PC-3 (cell line): Measurements from ENCODE around the gene PCBP3.

Experiments
- EZH2 ChIP-seq: fragments of 300-600 bp; sonication (generic); IDR thresholded peaks from one replicate; pipeline ENCODE4 v1.6.1; 2017; ENCODE audit warnings: antibody characterized with exemption, mild to moderate bottlenecking, low read length; ENCODE audit not compliant: unreplicated experiment
- EZH2phosphoT487 ChIP-seq: fragments of 300-600 bp; sonication (generic); IDR thresholded peaks from 2 replicates; pipeline ENCODE4 v1.6.1; 2018; ENCODE audit warnings: mild to moderate bottlenecking, antibody characterized with exemption, low read length, borderline replicate concordance
- TF ChIP-seq, protein P1 (sequence below): fragments of 300-600 bp; sonication (generic); conservative IDR thresholded peaks from 2 replicates; pipeline ENCODE4 v1.5.1; 2017; ENCODE audit warnings: antibody characterized with exemption, low read depth, mild to moderate bottlenecking, low read length

DNA sequence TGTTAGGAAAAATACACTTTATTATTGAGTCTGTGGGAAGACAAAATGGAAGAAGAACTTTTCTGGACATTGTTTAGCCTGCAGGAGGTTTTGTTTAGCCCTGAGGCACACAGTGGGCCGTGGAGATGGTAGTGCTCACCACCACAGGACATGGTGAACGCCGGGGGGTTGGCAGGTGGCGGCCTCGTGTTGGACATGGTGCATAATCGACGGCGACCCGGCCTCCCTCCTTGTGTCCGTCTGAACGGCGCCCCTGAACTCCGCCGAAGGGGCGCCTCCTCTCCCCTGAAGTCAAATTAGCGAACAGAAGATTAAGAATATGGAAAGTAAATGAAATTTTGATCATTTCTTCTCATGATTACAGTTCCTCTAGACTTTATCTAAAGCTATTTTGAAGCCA is 126.4 kb downstream of the PCBP3 start:
- TF ChIP-seq, protein P1, sequence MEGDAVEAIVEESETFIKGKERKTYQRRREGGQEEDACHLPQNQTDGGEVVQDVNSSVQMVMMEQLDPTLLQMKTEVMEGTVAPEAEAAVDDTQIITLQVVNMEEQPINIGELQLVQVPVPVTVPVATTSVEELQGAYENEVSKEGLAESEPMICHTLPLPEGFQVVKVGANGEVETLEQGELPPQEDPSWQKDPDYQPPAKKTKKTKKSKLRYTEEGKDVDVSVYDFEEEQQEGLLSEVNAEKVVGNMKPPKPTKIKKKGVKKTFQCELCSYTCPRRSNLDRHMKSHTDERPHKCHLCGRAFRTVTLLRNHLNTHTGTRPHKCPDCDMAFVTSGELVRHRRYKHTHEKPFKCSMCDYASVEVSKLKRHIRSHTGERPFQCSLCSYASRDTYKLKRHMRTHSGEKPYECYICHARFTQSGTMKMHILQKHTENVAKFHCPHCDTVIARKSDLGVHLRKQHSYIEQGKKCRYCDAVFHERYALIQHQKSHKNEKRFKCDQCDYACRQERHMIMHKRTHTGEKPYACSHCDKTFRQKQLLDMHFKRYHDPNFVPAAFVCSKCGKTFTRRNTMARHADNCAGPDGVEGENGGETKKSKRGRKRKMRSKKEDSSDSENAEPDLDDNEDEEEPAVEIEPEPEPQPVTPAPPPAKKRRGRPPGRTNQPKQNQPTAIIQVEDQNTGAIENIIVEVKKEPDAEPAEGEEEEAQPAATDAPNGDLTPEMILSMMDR: no peak
- TF ChIP-seq EZH2 (no peak), EZH2phosphoT487 (no peak)
